KMS-11 (cell line): ENCODE measurements around the gene CYBC1.

ENCODE experiments used
- H2AFZ ChIP-seq: fragments of 200-600 bp; sonication (generic); 2 replicates; pipeline ENCODE4 v1.6.1; 2016; ENCODE audit warnings: antibody characterized with exemption, mixed run types, low read depth
- H3K27ac ChIP-seq: fragments of 200-600 bp; sonication (generic); 2 replicates; pipeline ENCODE4 v1.6.1; 2016; ENCODE audit warnings: mild to moderate bottlenecking, mixed run types
- H3K27me3 ChIP-seq: fragments of 200-600 bp; sonication (generic); 2 replicates; pipeline ENCODE4 v1.6.1; 2017; ENCODE audit warnings: mild to moderate bottlenecking, low read depth, mixed run types, moderate library complexity; ENCODE audit not compliant: insufficient read depth
- H3K36me3 ChIP-seq: fragments of 200-600 bp; sonication (generic); 2 replicates; pipeline ENCODE4 v1.6.1; 2017; ENCODE audit warnings: mild to moderate bottlenecking, mixed run types; ENCODE audit not compliant: insufficient read depth
- H3K4me1 ChIP-seq: fragments of 200-600 bp; sonication (generic); 2 replicates; pipeline ENCODE4 v1.6.1; 2016; ENCODE audit warnings: mild to moderate bottlenecking, low read depth, mixed run types; ENCODE audit not compliant: poor library complexity, severe bottlenecking
- H3K4me2 ChIP-seq: fragments of 200-600 bp; sonication (generic); 2 replicates; pipeline ENCODE4 v1.7.0; 2016; ENCODE audit warnings: mild to moderate bottlenecking, mixed run types
- H3K4me3 ChIP-seq: fragments of 200-600 bp; sonication (generic); IDR thresholded peaks from 2 replicates; pipeline ENCODE4 v1.6.1; 2017; ENCODE audit warnings: low read depth, low read length, mixed read lengths; ENCODE audit not compliant: insufficient read depth
- H3K79me2 ChIP-seq: fragments of 200-600 bp; sonication (generic); 2 replicates; pipeline ENCODE4 v1.6.1; 2016; ENCODE audit warnings: low read depth, mixed run types; ENCODE audit not compliant: insufficient read depth
- H3K9ac ChIP-seq: fragments of 200-600 bp; sonication (generic); 2 replicates; pipeline ENCODE4 v1.6.1; 2016; ENCODE audit warnings: mild to moderate bottlenecking, mixed run types
- H4K20me1 ChIP-seq: fragments of 200-600 bp; sonication (generic); 2 replicates; pipeline ENCODE4 v1.6.1; 2016; ENCODE audit warnings: mild to moderate bottlenecking, mixed run types; ENCODE audit not compliant: insufficient read depth
- CTCF ChIP-seq: fragments of 200-600 bp; sonication (generic); conservative IDR thresholded peaks from 2 replicates; pipeline ENCODE4 v1.6.1; 2017; ENCODE audit warnings: low read depth, mild to moderate bottlenecking, antibody characterized with exemption, low read length, moderate library complexity, mixed read lengths

CYBC1 gene

GRCh38 chr17:82450357-82451106 lies at the start of gene CYBC1:
TSS of gene CYBC1 (minus strand) at chr17:82450752. CDS start at chr17:82449254, 1,498 bp downstream.
- Histone ChIP-seq H3K79me2 (peaks cover 32% of the 10 kb centered on the region; the same call in 1 of the 2 replicates), H3K9ac (peak within 1 kb of the TSS; percentile 76), H3K27ac (peak within 1 kb of the TSS; percentile 89), H4K20me1 (no peaks in the 10 kb centered on the region), H3K4me1 (peaks cover 18% of the 10 kb centered on the region), H2AFZ (peak within 1 kb of the TSS; percentile 44; the same call in 1 of the 2 replicates), H3K4me3 (no peak within 1 kb of the TSS), H3K4me2 (peak within 1 kb of the TSS; percentile 91), H3K27me3 (no peaks in the 10 kb centered on the region), H3K36me3 (no peaks in the 10 kb centered on the region)
- TF ChIP-seq CTCF: no peak

DNA sequence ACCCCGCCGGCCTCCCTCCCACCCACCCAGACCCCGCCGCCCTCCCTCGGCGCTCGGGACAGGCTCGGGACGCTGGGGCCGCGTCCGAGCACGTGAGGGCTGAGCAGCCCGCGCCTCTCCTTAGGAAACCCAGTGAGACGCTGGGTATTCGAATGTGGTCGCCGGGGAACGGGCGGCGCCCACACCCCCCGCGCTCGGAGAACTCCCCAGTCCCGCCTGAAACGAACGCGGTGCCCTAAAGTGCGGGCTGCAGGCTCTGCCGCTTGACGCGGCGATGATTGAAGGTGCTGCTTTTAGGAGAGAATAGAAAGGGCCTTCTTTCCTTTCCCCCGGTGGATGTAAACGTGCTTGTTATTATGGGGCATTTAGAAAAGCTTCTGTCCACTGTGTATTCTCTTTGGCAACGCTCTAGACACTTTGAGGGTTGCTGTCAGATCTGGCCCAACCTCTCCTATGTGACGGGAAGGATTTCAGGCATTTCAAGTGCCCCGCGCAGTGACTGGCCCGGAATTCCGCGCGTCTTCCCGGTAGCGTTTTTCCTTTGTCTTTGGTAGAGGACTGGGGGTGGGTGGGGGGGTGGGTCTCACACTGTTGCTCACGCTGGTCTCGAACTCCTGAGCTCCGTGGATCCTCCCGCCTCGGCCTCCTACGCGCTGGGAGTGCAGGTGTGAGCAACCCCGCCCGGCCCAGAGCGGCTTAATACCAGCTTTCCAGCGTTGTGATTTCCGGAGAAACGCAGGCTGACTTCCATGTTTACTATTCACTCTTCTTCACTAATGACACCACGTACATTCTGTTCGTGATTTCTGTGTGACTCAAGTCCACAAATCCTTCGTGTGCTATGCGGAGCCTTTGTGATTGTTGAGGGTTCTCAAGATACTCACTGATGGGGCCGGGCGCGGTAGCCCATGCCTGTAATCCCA lies 47.2 kb upstream of the CYBC1 start:
- no peak overlapping the region for H3K4me3 ChIP-seq
- no peak for TF ChIP-seq CTCF
- peaks cover 58% of the 10 kb centered on the region for H3K4me1 ChIP-seq
- no peaks in the 10 kb centered on the region for H3K27me3 ChIP-seq
- H3K27ac ChIP-seq: peak overlapping the region; percentile 41; the same call in 1 of the 2 replicates
- H3K4me2 ChIP-seq: peak overlapping the region; percentile 83; the same call in 1 of the 2 replicates
- no peaks in the 10 kb centered on the region for H3K79me2 ChIP-seq
- 0 out of 2 replicates have a peak overlapping the region, but pooled peaks have one; percentile 32 for H3K9ac ChIP-seq
- H2AFZ ChIP-seq: peak overlapping the region; percentile 58; the same call in 1 of the 2 replicates
- H3K36me3 ChIP-seq: no peaks in the 10 kb centered on the region
- no peaks in the 10 kb centered on the region for H4K20me1 ChIP-seq

GRCh38 chr17:82496529-82497434 lies 46.2 kb upstream of the CYBC1 start:
- H3K9ac ChIP-seq: no peak overlapping the region
- H3K4me1 ChIP-seq: peaks cover 63% of the 10 kb centered on the region
- H2AFZ ChIP-seq: peak overlapping the region; percentile 70; the same call in 1 of the 2 replicates
- H3K27ac ChIP-seq: no peak overlapping the region
- H4K20me1 ChIP-seq: no peaks in the 10 kb centered on the region
- no peaks in the 10 kb centered on the region for H3K79me2 ChIP-seq
- H3K4me3 ChIP-seq: no peak overlapping the region
- peak overlapping the region; percentile 41; the same call in 1 of the 2 replicates for H3K4me2 ChIP-seq
- no peak for TF ChIP-seq CTCF
- no peaks in the 10 kb centered on the region for H3K36me3 ChIP-seq
- no peaks in the 10 kb centered on the region for H3K27me3 ChIP-seq
